ENCODE results near the gene CECR2. TPM values are rescaled to one million over a fixed set of nuclear protein-coding genes. Genes with fewer than 3 reads are reported as not detected.

CECR2 gene
- total RNA-seq, 1 donor from 2014 or later = not detected

- H3K36me3 Mint-ChIP-seq (ENCODE audit: low read depth) = no peaks in the 10 kb centered on the region
- H3K4me3 Mint-ChIP-seq (ENCODE audit: low read depth) = no peak overlapping the region
- H3K27me3 Mint-ChIP-seq (ENCODE audit: low read depth) = no peaks in the 10 kb centered on the region
- H3K27ac Mint-ChIP-seq = no peak overlapping the region
- H3K4me1 Mint-ChIP-seq (ENCODE audit: low read depth) = no peaks in the 10 kb centered on the region
- no peak for DNase-seq (ENCODE audit: low spot score)
- H3K9me3 Mint-ChIP-seq = no peaks in the 10 kb centered on the region
- intact Hi-C loops (cut with micrococcal nuclease) = no loop called here
Observed at GRCh38 chr22:17580441-17581031, 211.3 kb downstream of the CECR2 start.

- Mint-ChIP-seq H3K27ac (no peak overlapping the region), H3K4me3 (ENCODE audit: low read depth) (no peak overlapping the region)
- intact Hi-C loops (cut with micrococcal nuclease) = no loop called here
Observed at GRCh38 chr22:17581056-17581455, 211.8 kb downstream of the CECR2 start.

GRCh38 chr22:17581631-17582030, 212.4 kb downstream of the CECR2 start:
- no peaks in the 10 kb centered on the region for H3K4me1 Mint-ChIP-seq (ENCODE audit: low read depth)
- H3K36me3 Mint-ChIP-seq (ENCODE audit: low read depth) = no peaks in the 10 kb centered on the region
- DNase-seq (ENCODE audit: low spot score) = no peak
- H3K27ac Mint-ChIP-seq = no peak overlapping the region
- H3K4me3 Mint-ChIP-seq (ENCODE audit: low read depth) = no peak overlapping the region
- no peaks in the 10 kb centered on the region for H3K27me3 Mint-ChIP-seq (ENCODE audit: low read depth)
- no peaks in the 10 kb centered on the region for H3K9me3 Mint-ChIP-seq
- intact Hi-C loops (cut with micrococcal nuclease) = no loop called here

More at GRCh38 chr22:17581056-17581455, 211.8 kb downstream of the CECR2 start:
- Mint-ChIP-seq H3K9me3 (no peaks in the 10 kb centered on the region), H3K36me3 (ENCODE audit: low read depth) (no peaks in the 10 kb centered on the region), H3K4me1 (ENCODE audit: low read depth) (no peaks in the 10 kb centered on the region), H3K27me3 (ENCODE audit: low read depth) (no peaks in the 10 kb centered on the region)
- no peak for DNase-seq (ENCODE audit: low spot score)

GRCh38 chr22:17583151-17583550, 213.9 kb downstream of the CECR2 start:
- Mint-ChIP-seq H3K9me3 (no peaks in the 10 kb centered on the region), H3K4me1 (ENCODE audit: low read depth) (no peaks in the 10 kb centered on the region), H3K4me3 (ENCODE audit: low read depth) (no peak overlapping the region), H3K27me3 (ENCODE audit: low read depth) (no peaks in the 10 kb centered on the region), H3K36me3 (ENCODE audit: low read depth) (no peaks in the 10 kb centered on the region), H3K27ac (no peak overlapping the region)
- no peak for DNase-seq (ENCODE audit: low spot score)
- intact Hi-C loops (cut with micrococcal nuclease) = no loop called here

- intact Hi-C loops (cut with micrococcal nuclease) = no loop called here
- H3K36me3 Mint-ChIP-seq (ENCODE audit: low read depth) = peaks cover 18% of the 10 kb centered on the region
- no peak overlapping the region for H3K4me3 Mint-ChIP-seq (ENCODE audit: low read depth)
- no peaks in the 10 kb centered on the region for H3K27me3 Mint-ChIP-seq (ENCODE audit: low read depth)
- H3K9me3 Mint-ChIP-seq = no peaks in the 10 kb centered on the region
- no peak for DNase-seq (ENCODE audit: low spot score)
- H3K27ac Mint-ChIP-seq = no peak overlapping the region
- H3K4me1 Mint-ChIP-seq (ENCODE audit: low read depth) = no peaks in the 10 kb centered on the region
Observed at GRCh38 chr22:17586831-17587440, 217.7 kb downstream of the CECR2 start.

- H3K27me3 Mint-ChIP-seq (ENCODE audit: low read depth) = no peaks in the 10 kb centered on the region
- peaks cover 25% of the 10 kb centered on the region for H3K36me3 Mint-ChIP-seq (ENCODE audit: low read depth)
- no peaks in the 10 kb centered on the region for H3K4me1 Mint-ChIP-seq (ENCODE audit: low read depth)
- no peak overlapping the region for H3K4me3 Mint-ChIP-seq (ENCODE audit: low read depth)
- no peak for DNase-seq (ENCODE audit: low spot score)
- H3K27ac Mint-ChIP-seq = no peak overlapping the region
- intact Hi-C loops (cut with micrococcal nuclease) = no loop called here
- H3K9me3 Mint-ChIP-seq = no peaks in the 10 kb centered on the region
Observed at GRCh38 chr22:17587629-17588028, 218.4 kb downstream of the CECR2 start.

GRCh38 chr22:17588606-17589005, 219.3 kb downstream of the CECR2 start:
- peaks cover 30% of the 10 kb centered on the region for H3K36me3 Mint-ChIP-seq (ENCODE audit: low read depth)
- H3K4me3 Mint-ChIP-seq (ENCODE audit: low read depth) = no peak overlapping the region
- intact Hi-C loops (cut with micrococcal nuclease) = no loop called here

GRCh38 chr22:17589810-17590375, 220.6 kb downstream of the CECR2 start:
- peaks cover 40% of the 10 kb centered on the region for H3K36me3 Mint-ChIP-seq (ENCODE audit: low read depth)
- H3K4me3 Mint-ChIP-seq (ENCODE audit: low read depth) = no peak overlapping the region
- no peak overlapping the region for H3K27ac Mint-ChIP-seq
- H3K9me3 Mint-ChIP-seq = no peaks in the 10 kb centered on the region
- DNase-seq (ENCODE audit: low spot score) = no peak
- no peaks in the 10 kb centered on the region for H3K27me3 Mint-ChIP-seq (ENCODE audit: low read depth)
- no peaks in the 10 kb centered on the region for H3K4me1 Mint-ChIP-seq (ENCODE audit: low read depth)
- intact Hi-C loops (cut with micrococcal nuclease) = no loop called here

More at GRCh38 chr22:17588606-17589005, 219.3 kb downstream of the CECR2 start:
- Mint-ChIP-seq H3K27me3 (ENCODE audit: low read depth) (no peaks in the 10 kb centered on the region), H3K4me1 (ENCODE audit: low read depth) (no peaks in the 10 kb centered on the region), H3K27ac (no peak overlapping the region), H3K9me3 (no peaks in the 10 kb centered on the region)
- DNase-seq (ENCODE audit: low spot score) = no peak

GRCh38 chr22:17590586-17590985, 221.3 kb downstream of the CECR2 start:
- Mint-ChIP-seq H3K36me3 (ENCODE audit: low read depth) (peaks cover 47% of the 10 kb centered on the region), H3K27me3 (ENCODE audit: low read depth) (no peaks in the 10 kb centered on the region), H3K4me1 (ENCODE audit: low read depth) (no peaks in the 10 kb centered on the region), H3K9me3 (no peaks in the 10 kb centered on the region), H3K4me3 (ENCODE audit: low read depth) (no peak overlapping the region), H3K27ac (no peak overlapping the region)
- intact Hi-C loops (cut with micrococcal nuclease) = no loop called here
- no peak for DNase-seq (ENCODE audit: low spot score)

GRCh38 chr22:17592201-17592600, 222.9 kb downstream of the CECR2 start:
- no peaks in the 10 kb centered on the region for H3K9me3 Mint-ChIP-seq
- H3K4me3 Mint-ChIP-seq (ENCODE audit: low read depth) = no peak overlapping the region
- no peaks in the 10 kb centered on the region for H3K4me1 Mint-ChIP-seq (ENCODE audit: low read depth)
- no peak for DNase-seq (ENCODE audit: low spot score)
- intact Hi-C loops (cut with micrococcal nuclease) = no loop called here
- no peaks in the 10 kb centered on the region for H3K27me3 Mint-ChIP-seq (ENCODE audit: low read depth)
- H3K36me3 Mint-ChIP-seq (ENCODE audit: low read depth) = peaks cover 61% of the 10 kb centered on the region
- H3K27ac Mint-ChIP-seq = no peak overlapping the region

- intact Hi-C loops (cut with micrococcal nuclease) = no loop called here
- Mint-ChIP-seq H3K4me3 (ENCODE audit: low read depth) (no peak overlapping the region), H3K27me3 (ENCODE audit: low read depth) (no peaks in the 10 kb centered on the region), H3K27ac (no peak overlapping the region), H3K9me3 (no peaks in the 10 kb centered on the region), H3K4me1 (ENCODE audit: low read depth) (no peaks in the 10 kb centered on the region), H3K36me3 (ENCODE audit: low read depth) (peaks cover 80% of the 10 kb centered on the region)
- no peak for DNase-seq (ENCODE audit: low spot score)
Observed at GRCh38 chr22:17596226-17596625, 227.0 kb downstream of the CECR2 start.

GRCh38 chr22:17597217-17597616, 228.0 kb downstream of the CECR2 start:
- intact Hi-C loops (cut with micrococcal nuclease) = no loop called here

GRCh38 chr22:17598318-17598717, 229.1 kb downstream of the CECR2 start:
- no peak for DNase-seq (ENCODE audit: low spot score)
- Mint-ChIP-seq H3K4me1 (ENCODE audit: low read depth) (no peaks in the 10 kb centered on the region), H3K27ac (no peak overlapping the region), H3K36me3 (ENCODE audit: low read depth) (peaks cover 62% of the 10 kb centered on the region), H3K4me3 (ENCODE audit: low read depth) (no peak overlapping the region), H3K9me3 (no peaks in the 10 kb centered on the region), H3K27me3 (ENCODE audit: low read depth) (no peaks in the 10 kb centered on the region)
- intact Hi-C loops (cut with micrococcal nuclease) = no loop called here

More at GRCh38 chr22:17597217-17597616, 228.0 kb downstream of the CECR2 start:
- DNase-seq (ENCODE audit: low spot score) = no peak
- no peaks in the 10 kb centered on the region for H3K9me3 Mint-ChIP-seq
- H3K36me3 Mint-ChIP-seq (ENCODE audit: low read depth) = peaks cover 71% of the 10 kb centered on the region
- H3K4me3 Mint-ChIP-seq (ENCODE audit: low read depth) = no peak overlapping the region
- no peak overlapping the region for H3K27ac Mint-ChIP-seq
- no peaks in the 10 kb centered on the region for H3K27me3 Mint-ChIP-seq (ENCODE audit: low read depth)
- H3K4me1 Mint-ChIP-seq (ENCODE audit: low read depth) = no peaks in the 10 kb centered on the region
